NCI-H748 treated with DMSO at 0.1 percent for 48 hours (cell line): ENCODE data around the gene INPP5D.
"Not testable (repeated sequence)": the region's sequence is repeated elsewhere in the genome, so short reads cannot be mapped to it uniquely, and the experiment has no call there.

Source experiments
- DNase-seq: peaks from one replicate; lab custom pipeline; 2025; lab: John Stamatoyannopoulos, UW

INPP5D gene

DNA sequence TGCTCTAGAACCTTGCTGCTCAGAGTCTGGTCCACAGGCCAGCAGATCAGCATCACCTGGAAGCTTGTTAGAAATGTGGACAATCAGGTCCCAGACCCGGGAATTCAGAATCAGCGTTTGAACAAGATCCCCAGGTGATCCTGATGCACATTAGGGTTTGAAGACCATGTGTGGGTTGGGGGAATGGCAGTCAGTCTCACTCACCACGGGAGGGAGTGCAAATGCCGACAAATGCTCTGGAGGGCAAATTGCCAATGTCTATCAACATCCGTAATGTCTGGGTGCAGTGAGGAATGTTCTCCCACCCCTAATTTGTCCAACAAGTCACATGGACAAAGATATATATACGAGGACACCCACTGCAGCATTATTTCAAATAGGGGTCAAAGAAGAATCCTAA lies 34.5 kb downstream of the INPP5D start:
- no peak for DNase-seq

DNA sequence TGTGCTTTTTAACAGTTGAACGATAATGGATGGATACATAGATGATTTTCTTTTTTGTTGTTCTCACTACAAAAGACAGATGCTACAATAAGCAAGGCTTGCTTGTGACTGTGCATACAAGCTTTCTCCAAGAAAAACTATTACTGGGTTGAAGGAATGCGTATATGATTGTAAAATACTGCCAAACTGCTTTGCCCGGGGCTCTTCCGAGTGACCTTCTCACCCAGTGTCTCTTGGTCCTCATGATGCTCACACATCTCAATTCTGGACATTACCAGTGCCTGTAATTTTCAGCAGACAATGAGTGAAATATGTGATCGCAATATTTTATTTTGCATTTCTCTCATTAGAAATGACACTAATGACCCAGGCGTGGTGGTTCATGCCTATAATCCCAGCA lies 35.9 kb downstream of the INPP5D start:
- DNase-seq, result no peak

DNA sequence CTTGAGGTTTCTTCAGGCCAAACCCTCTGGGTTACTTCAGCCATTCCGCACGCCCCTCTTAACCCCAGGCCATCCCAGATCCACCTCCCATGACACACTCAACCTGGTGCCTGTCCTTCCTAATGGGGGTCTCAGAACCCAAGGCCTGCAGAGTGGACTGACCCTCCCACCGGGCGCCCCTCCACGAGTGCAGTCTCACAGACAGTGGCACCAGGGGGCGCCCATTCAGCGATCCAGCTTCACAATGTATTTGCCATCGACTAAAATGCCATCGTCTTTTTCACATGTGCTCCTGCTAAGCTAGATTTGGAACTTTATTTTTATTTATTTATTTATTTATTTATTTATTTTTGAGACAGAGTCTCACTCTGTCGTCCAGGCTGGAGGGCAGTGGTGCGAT lies 38.5 kb downstream of the INPP5D start:
- DNase-seq, result no peak

DNA sequence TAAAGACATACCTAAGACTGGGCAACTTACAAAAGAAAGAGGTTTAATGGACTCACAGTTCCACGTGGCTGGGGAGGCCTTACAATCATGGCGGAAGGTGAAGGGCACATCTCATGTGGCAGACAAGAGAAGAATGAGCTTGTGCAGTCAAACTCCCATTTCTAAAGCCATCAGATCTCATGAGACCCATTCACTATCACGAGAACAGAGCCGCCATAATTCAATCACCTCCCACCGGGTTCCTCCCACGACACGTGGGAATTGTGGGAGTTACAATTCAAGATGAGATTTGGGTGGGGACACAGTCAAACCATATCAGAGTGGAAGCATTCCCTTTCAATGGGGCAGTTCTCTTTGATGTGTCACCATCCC lies 39.7 kb downstream of the INPP5D start:
- DNase-seq, result not testable (repeated sequence)

DNA sequence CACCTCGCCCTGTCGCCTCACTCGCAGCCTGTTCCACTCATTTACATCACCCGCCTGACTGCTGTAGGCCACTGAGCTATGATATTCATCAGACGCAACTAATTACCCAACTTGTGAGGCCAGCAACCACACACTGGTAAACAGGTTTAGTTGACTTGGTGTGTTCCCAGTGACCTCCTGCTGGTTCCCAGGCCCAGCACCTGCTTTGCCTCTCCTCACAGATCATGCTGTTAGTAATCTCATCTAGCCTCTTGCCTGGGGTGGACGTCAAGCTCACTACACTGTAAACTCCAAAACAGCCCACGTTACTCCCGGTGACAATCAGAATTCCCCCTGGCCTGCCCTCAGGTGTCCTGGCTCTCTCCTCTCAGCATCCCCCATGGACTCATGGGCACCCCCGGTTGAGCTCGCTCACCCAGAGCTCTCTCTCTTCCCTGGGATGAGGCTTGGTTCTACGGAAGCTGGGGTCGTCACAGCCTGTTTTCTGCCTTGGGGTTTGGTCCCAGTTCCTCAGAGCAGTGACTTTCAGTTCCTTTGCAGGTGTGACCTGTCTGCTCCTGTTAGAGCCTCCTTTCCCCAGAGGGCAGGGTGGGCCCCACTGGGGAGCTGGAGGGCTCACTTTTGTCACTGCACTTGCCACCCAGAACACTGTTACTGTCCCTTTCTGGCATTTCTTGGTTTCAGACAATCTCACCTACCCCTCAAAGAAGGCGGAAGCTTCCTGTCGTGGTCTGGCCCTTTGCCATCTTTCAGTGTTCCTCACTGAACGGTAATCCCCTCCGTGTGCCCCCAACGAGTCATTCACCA lies 40.3 kb downstream of the INPP5D start:
- DNase-seq, result no peak

DNA sequence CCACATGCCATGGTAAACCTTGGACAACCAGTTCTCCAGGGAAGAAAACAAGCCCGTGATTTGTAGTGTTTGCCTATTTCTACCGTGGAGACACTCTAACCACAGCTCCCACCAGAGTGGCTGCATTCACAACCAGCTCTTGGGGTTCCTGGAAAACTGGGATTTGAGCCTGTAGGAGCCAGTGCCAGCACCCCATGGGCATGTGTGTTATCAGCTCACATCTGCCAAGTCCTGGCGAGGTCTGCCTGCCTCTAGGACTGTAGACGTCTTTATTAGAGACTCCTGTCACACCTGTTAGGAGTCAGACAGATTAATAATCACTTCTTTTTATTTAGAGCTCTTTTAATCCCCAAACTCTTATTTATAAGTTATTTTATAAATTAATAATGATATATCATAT lies 41.0 kb downstream of the INPP5D start:
- no peak for DNase-seq

DNA sequence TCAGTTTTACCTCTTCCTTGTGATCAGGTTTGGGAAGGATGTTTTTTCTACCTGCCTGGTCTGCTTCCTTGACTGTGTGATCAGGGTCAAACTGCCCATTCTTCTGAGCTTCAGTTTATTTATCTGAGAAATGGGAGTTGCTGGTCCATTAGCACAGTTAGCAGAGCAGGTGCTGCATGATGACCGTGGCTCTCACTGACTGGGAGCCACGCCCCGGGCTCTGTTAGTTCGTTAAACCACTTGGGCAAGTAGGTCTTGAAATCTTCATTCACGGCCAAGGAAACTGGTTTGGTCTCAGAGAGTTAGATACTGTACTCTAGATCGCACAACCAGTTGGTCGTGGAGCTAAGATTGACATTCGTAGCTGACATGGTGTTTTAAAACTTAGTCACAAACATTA lies 41.7 kb downstream of the INPP5D start:
- no peak for DNase-seq

DNA sequence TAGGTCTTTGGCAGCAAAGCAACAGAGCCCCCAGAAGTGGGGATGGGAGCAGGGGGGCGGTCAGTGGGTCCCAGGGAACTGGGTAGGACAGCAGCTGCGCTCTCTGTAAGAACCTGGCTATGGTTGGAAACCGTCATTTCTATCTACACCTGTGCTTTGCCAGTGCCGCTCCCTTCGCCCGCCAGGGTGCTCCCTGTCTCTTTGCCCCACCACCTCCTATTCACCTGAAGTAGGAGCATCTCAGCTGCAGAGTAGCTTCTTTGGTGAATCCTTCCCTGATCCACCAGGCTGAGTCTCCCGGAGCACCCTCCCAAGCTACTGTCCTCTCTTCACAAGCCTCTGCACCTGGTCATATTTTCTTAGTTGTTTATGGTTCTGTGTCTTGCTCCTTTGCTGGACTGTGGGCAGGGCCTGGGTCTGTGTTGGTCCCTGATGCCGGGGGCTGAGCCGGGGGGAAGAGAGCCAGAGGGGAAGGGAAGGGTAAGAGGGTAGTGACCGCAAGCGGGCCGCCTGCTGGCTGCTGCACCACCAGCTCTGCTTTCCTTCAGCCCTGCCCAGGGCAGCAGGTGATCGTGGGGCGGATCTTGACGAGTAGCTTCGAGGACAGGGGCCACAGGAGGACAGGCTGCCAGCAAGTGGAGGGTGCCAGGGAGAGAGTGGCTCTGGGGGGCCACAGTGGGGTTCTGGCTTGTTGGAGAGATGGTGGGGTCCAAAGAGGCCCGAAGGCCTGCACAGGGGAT lies 45.2 kb downstream of the INPP5D start:
- no peak for DNase-seq

DNA sequence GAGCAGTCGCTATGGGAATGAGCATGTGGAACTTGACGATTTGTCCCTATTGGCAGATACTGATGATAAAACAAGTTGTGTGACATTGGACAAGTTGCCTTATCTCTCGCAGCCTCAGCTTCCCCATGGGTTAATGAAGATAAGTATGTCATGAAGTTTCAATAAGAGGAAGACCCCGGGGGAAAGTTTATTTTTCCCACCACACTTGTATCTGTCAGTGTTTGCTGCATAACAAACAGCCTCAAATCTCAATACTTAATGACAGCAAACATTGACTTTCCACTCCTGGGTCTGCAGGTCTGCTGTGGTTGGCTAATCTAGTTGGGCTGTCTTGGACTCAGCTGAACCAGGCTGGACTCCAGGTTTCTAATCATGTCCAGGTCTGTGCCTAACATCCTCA lies 45.8 kb downstream of the INPP5D start:
- DNase-seq, result no peak

DNA sequence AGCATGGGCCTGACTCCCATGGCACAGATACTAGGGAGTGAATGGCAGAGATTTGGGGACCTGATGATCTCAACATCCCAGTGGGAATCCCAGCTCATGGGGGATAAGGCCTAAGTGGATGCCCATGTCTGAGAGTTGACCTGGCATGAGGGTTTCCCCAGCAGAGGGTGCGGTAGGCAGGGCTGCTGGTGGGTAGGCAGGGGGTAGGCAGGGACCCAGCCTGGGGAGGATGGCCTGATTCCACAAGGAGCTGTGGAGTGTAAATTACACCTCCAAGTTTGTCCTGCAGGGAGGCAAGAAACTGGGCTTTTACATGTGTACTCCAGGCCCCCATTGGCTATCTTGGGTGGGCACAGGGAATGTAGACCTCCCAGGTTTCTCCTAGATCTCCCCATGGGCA lies 46.9 kb downstream of the INPP5D start:
- DNase-seq, result no peak

DNA sequence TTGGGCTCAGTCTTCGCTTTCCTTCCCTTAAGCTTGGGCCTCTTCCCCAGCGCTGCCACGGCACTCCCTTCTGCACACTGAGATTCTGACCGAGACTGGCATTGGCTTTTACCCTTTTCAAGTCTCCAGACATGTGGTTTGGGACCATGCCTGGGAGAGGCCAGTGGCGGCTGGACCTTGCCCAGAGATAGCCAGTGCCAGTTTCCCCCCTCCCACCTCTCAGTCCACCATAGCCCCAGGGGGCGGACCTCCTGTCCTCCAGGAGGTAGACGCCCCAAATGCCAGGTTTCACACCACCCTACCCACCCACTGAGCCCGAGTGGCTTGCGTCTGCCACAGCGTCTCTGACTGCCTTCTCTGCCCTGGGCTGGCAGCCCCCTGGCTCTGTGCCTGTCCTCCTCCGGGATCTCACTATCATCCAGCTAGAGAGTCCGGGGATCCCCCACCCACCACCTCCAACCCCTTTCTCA lies 47.7 kb downstream of the INPP5D start:
- no peak for DNase-seq

DNA sequence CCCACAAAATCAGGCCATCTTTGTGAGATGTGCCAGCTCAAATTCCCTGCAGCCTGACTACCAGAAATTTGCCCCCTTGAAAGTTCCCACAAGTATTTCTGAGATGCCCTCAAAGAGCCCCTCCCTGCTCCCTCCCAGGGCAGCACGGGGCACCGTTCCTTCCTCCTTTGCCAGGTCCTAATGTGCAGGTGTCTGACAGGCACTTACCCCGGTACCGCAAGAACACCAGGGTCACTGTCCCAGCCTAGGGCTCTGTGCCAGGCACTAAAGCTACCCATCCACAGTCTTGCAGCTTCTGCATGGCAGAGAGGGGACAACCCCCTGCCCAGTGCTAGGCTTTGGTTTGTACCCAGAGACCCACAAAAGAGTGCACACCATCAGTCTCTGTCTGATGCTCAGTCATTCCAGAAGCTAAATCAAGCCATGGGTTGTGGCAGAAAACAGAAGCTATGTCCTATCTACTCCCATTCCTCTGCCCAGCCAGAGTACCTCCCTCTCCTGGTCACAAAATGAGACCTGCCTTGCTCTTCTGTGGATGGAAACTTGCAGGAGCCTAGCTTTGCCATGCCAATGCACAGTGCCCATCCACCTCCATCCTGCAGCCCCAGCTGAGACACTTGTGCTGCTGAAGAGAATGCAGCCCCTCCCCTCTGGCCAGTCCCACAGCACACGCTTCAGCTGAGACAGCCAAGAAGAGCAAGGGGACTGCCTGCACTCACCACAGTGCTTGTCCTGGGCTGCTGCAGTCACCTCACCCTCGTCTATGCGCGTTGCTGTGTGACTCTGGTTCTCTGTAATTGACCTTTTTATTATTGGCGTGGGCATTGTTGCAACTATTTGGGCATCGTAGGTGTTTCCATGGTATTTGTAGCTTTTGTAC lies 48.7 kb downstream of the INPP5D start:
- no peak for DNase-seq

DNA sequence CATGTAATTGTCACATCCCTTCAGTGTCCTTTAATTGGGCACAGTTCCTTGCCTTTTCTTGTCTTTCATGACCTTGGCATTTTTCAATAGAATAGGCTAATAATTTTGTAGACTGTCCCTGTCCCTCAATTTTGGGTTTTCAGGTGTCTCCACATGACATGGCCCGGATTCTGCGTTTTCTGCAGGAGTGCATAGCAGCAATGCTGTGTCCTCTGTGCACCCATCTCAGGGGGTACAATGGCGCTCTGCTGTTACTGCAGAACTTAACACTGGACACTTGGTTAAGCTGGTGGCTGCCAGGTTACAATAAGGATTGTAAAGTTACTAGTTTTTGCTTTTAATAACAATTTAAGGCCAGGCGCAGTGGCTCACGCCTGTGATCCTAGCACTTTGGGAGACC lies 51.3 kb downstream of the INPP5D start:
- DNase-seq, result no peak

DNA sequence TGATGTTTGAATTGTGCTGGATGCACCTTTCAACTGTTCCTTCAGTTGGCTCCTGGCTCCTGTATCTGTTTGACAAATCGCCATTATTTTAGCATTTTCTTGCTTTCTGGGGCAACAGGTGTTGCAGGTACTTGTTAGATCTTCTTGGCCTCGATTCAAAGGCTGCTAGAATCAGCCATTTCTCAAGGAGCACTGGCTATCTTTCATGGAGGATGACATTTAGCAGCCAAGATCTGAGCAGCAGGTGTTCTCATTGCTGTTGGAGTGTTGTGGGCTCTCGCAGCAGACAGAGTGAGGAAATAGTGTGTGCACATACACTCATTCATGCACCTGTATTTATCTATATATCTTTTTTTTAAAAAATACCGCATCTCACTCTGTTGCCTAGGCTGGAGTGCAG lies 52.2 kb downstream of the INPP5D start:
- DNase-seq, result no peak

DNA sequence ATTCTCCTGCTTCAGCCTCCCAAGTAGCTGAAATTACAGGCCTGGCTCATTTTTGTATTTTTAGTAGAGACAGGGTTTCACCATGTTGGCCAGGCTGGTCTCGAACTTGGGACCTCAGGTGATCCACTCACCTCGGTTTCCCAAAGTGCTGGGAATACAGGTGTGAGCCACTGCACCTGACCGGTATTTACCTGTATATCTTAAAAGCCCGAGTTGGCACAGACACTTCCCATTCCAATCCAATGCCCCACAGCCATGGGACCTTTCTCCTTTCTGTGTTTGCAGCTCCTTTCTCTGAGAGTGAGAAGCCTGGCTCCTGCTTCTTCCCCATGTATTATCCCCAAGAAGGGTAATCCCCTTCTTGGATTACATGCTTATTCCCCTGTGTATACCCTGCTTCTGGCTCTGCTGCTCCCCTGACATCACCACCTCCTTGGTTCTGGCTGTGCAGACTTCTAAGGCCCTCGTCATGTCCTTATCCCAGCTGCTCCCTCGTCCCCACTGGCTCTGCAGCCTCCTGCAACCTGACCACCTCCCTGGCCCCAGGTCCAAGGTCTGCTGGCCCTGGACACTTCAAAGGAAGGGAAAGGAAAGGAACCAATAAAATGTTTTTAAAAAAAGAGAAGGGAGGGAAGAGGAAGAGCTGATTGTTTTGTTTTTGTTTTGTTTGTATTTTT lies 52.8 kb downstream of the INPP5D start:
- no peak for DNase-seq

DNA sequence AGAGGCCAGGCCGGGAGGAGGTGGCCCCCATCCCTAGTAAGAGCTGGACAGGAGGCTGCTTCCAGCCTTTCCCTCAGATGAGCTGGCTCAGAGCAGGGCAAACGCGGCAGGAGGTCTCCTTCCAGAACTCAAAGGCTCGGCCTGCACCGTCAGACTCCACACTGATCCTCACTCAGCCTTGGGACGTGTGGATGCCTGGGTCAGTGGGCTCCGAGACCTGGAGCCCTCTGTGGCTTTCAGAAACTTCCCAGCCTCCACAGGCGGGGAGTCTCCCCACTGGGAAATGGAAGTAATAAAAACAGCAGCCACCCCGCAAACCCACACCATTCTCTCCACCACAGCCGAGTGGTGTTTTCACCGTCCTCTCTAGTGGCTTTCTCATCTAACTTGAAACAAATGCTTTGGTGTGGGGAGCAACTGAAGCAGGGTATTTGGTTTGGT lies 54.3 kb downstream of the INPP5D start:
- no peak for DNase-seq

DNA sequence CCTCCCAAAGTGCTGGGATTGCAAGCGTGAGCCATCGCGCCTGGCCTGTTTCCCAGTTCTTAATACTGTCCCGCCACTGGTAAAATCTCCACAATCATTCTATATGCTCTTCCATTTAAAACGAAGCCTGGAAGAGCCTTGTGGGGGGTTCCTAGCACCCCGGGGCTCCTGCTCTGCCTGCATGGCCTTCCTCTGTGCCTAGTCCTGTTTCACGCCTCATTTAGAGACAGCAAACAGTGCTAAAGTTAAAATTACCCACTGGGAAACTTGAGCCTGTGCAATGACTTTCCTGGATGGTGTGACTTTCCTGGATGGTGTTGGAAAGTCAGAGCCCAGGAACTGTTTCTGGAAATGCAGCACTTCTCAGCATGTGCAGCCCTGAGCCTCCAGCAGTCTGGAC lies 55.0 kb downstream of the INPP5D start:
- DNase-seq, result no peak

DNA sequence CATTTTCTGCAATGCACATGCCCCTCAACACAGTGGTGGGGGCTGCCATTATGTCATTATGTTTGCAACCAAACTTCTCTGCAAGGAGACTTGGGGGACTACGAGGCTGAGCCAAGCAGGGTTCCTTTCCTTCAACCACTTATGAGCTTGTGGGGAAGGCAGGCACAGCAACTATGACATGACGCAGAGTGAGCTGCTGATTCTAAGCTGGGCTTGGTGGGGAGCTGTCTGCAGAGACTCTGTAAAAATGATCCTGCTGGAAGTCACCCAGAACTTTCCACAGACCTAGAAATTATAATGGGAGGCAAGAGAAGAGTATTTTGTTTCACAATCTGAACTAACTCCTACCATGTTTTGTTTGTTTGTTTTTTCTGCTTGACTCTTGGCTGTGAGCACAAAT lies 55.6 kb downstream of the INPP5D start:
- DNase-seq, result no peak

DNA sequence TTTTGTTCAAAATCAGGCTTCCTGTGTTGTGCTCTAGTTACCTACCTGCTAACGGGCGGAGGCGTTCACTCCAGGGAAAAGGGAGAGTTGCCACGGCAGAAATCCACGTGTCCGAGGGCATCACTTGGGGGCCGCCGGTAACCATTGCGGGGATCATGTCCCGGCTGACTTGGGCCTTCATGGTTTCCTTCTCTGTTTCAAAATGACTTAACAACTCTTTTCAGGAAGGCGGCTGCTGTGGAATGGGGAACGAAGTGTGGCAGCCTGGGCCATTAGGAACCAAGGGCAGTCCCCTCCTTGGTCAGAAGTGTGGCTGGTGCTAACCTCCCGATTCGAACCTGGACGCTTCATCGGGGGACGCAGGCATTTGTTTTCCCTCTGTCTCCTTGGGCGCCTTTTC lies 56.8 kb downstream of the INPP5D start:
- no peak for DNase-seq

DNA sequence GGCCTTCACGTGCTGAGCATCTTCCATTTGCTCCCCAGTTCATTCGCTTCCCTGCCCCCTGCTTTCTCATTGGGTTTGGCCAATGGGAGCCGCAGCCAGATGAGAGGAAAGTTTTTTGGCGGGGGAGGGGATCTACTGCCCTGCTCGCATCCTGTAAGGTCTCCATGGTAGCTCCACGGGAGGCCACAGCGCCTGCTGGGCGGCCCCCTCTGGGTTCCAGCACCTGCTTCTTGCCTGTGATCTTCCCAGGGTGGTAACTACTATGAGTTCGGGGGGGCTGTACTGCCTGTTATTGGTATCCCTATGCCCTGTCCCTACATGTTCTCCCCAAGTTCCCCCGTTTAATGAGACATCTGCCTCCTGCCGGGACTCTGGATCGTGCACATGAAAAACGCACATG lies 57.2 kb downstream of the INPP5D start:
- DNase-seq, result no peak

DNA sequence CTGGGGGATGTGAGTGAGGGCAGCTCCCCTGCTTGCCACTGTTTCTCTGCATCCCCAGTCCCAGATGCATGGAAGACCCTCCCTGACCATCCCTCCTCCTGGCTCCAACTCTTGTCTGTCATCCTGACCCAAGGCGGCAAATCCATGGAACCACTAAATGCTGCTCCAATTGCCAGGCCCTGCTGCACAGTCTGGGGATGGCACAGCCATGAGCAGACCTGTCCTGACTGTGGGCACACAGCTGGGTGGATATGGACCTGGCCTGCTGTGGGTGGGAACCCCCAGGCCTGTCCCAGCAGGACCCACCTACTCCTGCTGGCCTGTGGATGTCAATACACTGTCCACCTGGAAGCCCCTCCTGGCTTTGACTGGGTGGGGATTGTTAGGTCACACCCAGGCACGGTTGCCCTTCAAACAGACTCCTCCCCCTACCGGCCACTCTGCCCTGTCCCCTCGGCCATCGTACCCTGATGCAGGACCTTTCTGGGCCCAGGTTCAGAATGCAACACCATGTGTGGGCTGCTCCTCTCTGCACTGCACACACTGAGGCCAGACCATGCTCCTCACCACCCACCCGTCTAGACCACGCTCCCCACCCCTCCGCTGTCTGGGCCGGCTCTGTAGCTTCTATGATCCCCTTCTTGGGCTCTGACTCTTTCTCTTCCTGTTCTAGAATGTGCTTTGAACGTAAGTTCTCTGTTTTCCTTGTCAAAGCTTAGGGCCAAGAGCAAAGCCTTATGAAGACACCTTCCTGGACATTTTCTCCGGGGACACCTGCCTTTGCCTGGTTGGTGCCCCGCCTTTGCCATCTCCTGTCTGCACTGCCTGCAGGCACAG lies 57.9 kb downstream of the INPP5D start:
- DNase-seq, result no peak
